ENCODE data around the gene CYLD. TPM values are rescaled to one million over a fixed set of nuclear protein-coding genes. Genes with fewer than 3 reads are reported as not detected.

Gene CYLD
- total and polyA plus RNA-seq, 2 of the 4 experiments (the other 2 are of a cell fraction) = 16.2 to 37.3 TPM

- intact Hi-C loops (cut with micrococcal nuclease) = no loop called here
- ATAC-seq (ENCODE audit: low read depth) = no peak
- H4K20me1 ChIP-seq (ENCODE audit: insufficient read depth, low read length) = no peaks in the 10 kb centered on the region
- no peak overlapping the region for H3K4me2 ChIP-seq (ENCODE audit: low read depth, low read length)
- H3K23ac ChIP-seq (ENCODE audit: low read depth, low read length) = no peak overlapping the region
- ChIA-PET CTCF (no interaction called here), POLR2A (ENCODE audit: unreplicated experiment) (no interaction called here)
- no peak overlapping the region for H3K4me3 ChIP-seq (ENCODE audit: insufficient read depth, low read depth, low read length)
- H2BK20ac ChIP-seq (ENCODE audit: low read depth, low read length) = no peak overlapping the region
- no CpG with 5 or more reads among the region's 1 CpG for WGBS, 2 experiments (ENCODE audit: extremely low coverage in 2 of 2, insufficient read length in 1 of 2)
- no peak overlapping the region for H3K9ac ChIP-seq (ENCODE audit: low read depth, low read length)
- no peak overlapping the region for H4K5ac ChIP-seq (ENCODE audit: low read depth, low read length)
- dilution Hi-C loops (cut with HindIII; ENCODE audit: low sequenced_read_pairs, unreplicated experiment) = no loop called here
- H4K8ac ChIP-seq (ENCODE audit: low read depth in 2 of 2, low read length in 2 of 2) = no peak overlapping the region
- peak; percentile 13 for DNase-seq
- no peak overlapping the region for H3K14ac ChIP-seq (replicated peaks; ENCODE audit: low read depth, low read length)
- H3K79me1 ChIP-seq (ENCODE audit: low read depth in 1 of 2, low read length in 2 of 2) = peaks cover 0 to under 1% of the 10 kb centered on the region in 2 experiments; a peak in 1 of 4 replicates
- no peak overlapping the region for H2BK5ac ChIP-seq (ENCODE audit: low read depth, low read length, poor library complexity, severe bottlenecking)
- H3K27ac ChIP-seq (ENCODE audit: insufficient read depth, low read length) = no peak overlapping the region
- no TSS peak for BruUV-seq (replicated peaks)
- no peaks in the 10 kb centered on the region for H3K36me3 ChIP-seq (ENCODE audit: control insufficient read depth, insufficient read depth, low read length)
- no peak overlapping the region for H3K56ac ChIP-seq (ENCODE audit: extremely low read depth, insufficient read depth, low read length)
- no peaks in the 10 kb centered on the region for H3K9me3 ChIP-seq (ENCODE audit: control insufficient read depth, insufficient read depth, low read length)
- H2AFZ ChIP-seq (replicated peaks; ENCODE audit: low read length, poor library complexity) = no peak overlapping the region
- no peak overlapping the region for H2BK15ac ChIP-seq (ENCODE audit: low read depth, low read length)
- no peaks in the 10 kb centered on the region; the same call in 1 of the 2 replicates for H3K9me1 ChIP-seq (ENCODE audit: insufficient read depth, low read length)
- TF ChIP-seq FOS (IDR thresholded peaks at IDR 0.05; ENCODE audit: low read depth, low read length) (0 out of 2 replicates have a peak, but pooled peaks have one; percentile 30), NFE2L2 (IDR thresholded peaks at IDR 0.05; ENCODE audit: low read depth, low read length) (no peak)
- no peak overlapping the region for H3K18ac ChIP-seq (ENCODE audit: low read depth, low read length)
- in situ Hi-C loops (cut with MboI; ENCODE audit: low sequenced_read_pairs) = no loop called here
- no peak overlapping the region for H2BK120ac ChIP-seq (ENCODE audit: low read depth, low read length)
- peaks cover 8% of the 10 kb centered on the region for H3K27me3 ChIP-seq (ENCODE audit: control insufficient read depth, insufficient read depth, low read length)
- H4K91ac ChIP-seq (ENCODE audit: insufficient read depth, low read depth, low read length) = no peak overlapping the region
- no peak overlapping the region for H3K4ac ChIP-seq (ENCODE audit: low read depth, low read length)
- H2AK9ac ChIP-seq (replicated peaks; ENCODE audit: low read depth, low read length, poor library complexity) = no peak overlapping the region
- H2AK5ac ChIP-seq (ENCODE audit: low read depth, low read length) = no peak overlapping the region
- H3K4me1 ChIP-seq (ENCODE audit: control insufficient read depth, insufficient read depth, low read length) = 0 out of 2 replicates have a peak, but pooled peaks cover 2% of the 10 kb centered on the region
Measured at GRCh38 chr16:50737420-50737959, 4.4 kb upstream of the CYLD start.

Measured in IMR-90 (cell line).